GM18519 (cell line): ENCODE measurements around the gene DLG1.

ENCODE experiments used
- ATAC-seq: cut with Tn5 transposase; IDR thresholded peaks from one replicate; pipeline ENCODE4 v1.9.1; 2021; ENCODE audit warnings: mild to moderate bottlenecking, moderate library complexity; ENCODE audit not compliant: unreplicated experiment, low FRiP score

The DLG1 gene

GRCh38 chr3:197023241-197023997 lies 275.0 kb downstream of the DLG1 start:
- no peak for ATAC-seq

GRCh38 chr3:197022405-197023231 lies 275.8 kb downstream of the DLG1 start:
- ATAC-seq, result no peak

GRCh38 chr3:197021729-197022404 lies 276.5 kb downstream of the DLG1 start:
- ATAC-seq, result no peak

GRCh38 chr3:197021231-197021630 lies 277.2 kb downstream of the DLG1 start:
- ATAC-seq, result no peak

GRCh38 chr3:197019535-197019934 lies 278.9 kb downstream of the DLG1 start:
- ATAC-seq, result no peak

GRCh38 chr3:197019021-197019420 lies 279.4 kb downstream of the DLG1 start:
- ATAC-seq, result no peak

GRCh38 chr3:197017003-197017402 lies 281.4 kb downstream of the DLG1 start:
- no peak for ATAC-seq

DNA sequence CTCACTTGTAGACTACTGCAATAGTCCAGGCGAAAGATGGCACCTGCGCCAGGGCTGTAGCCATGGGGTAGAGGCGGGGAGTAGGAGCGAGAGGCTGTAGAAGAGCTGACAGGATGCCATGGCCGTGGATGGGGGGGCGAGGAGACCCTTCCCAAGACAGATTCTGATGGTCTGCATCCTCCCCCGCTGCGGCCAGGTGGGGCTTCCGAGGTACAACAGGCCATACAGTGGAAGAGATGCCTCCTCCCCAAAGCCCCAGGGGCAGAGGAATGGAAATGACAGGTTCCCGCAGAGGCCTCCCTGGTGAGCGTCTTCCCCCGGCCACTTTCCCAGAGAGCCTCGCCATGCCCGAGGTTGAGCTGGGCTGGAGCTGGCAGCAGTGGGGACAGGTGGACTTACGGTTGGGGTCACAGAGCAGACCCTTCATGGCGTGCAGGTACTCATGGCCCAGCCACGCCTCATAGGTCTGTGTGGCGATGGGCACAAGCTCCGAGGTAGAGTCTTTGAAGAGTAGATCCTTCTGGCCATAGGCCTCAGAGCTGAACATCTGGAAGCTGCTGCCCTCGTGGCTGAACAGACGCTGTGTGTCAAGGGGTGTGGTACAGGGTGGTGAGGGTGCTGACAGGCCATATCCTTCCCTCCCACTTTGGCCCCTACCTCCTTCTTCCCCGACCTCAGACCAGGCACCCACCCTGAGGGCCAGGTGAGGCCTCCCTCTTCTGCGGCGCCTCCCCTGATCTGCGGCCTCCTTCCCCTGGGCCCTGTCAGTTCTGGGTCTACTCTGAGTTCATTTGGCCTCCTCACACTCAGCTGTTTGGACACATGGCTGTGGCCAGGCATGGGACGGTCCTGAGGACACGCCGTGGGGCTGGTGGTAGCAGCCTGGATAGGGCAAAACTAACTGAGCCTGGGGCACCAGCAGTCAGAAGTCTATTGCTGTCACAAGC lies 282.3 kb downstream of the DLG1 start:
- ATAC-seq, result no peak

- no peak for ATAC-seq
Measured at GRCh38 chr3:197014942-197015575, 283.4 kb downstream of the DLG1 start.

DNA sequence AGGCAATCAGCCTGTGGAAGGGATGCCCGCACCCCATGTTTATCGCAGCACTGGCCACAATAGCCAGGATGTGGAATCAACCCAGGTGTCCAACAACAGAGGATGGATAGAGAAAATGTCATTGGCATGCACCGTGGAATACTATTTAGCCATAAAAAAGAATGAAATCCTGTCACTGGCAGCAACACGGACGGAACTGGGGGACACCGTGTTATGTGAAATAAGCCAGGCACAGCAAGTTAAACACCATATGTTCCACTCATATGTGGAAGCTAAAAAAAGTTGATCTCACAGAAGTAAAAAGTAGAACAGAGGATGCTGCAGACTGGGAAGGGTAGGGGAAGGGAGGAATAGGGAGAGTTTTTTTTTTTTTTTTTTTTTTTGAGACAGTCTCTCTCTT lies 284.4 kb downstream of the DLG1 start:
- ATAC-seq, result no peak

GRCh38 chr3:197012540-197012883 lies 285.9 kb downstream of the DLG1 start:
- ATAC-seq, result no peak

- no peak for ATAC-seq
Measured at GRCh38 chr3:197011780-197012539, 286.5 kb downstream of the DLG1 start.

DNA sequence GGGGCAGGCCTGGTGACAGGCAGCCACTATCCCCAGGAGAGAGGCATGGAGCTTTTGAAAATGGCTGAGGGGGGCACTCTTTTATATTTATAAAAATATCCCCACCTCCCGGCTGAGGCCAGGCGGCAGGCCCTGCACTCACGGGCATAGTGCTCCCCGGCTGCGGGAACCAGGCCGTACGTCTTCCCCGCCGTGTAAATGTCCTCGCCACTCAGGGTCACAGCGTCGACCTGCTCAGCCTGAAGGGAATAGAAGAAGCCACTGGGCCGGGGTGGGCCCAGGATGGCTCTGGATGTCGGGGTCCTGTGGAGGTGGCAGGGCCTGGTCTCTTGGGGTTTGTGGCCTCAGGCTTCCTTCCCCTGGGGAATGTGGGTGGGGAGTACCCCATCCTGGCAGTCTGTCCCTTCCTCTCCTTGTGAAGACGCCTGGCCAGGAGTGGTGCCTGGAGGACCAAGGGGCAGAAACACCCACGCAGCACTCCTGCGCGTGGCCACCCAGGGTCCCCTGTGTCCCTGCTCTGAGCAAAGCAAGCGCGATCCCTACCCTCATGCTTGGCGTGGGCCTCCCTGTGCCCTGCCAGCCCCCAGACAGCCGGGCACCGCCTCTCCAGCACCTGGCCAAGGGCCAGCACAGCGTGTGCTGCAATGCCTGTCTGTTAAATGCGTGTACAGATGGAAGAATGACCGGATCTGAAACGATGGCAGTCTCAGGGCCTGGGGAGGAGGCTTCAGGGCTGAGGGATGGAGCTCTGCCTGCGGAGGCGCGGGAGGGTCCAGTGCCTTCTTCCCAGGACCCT lies 287.7 kb downstream of the DLG1 start:
- ATAC-seq, result no peak

DNA sequence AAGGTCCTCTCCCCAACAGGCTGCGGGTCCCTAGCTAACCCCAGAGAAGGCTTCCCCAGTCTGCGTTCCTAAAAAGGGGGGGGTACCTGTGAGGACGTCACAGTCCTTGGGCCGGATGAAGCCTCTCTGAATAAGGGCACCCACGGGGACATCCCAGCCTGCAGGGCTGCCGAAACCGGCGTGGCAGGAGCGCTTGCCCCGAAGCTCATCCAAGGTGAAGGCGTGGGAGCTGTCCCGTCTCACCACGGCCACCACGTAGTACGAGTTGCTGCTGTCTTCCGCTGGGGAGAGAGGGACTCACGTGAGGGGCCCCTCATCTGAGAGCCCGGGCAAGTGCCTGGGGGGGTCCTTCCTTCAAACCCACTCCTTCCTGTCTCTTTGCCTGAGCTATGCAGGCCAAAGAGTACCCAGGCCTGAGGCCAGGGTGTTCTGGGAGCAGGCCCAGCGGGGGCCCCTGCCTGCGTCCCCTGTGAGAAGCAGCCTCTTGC lies 288.8 kb downstream of the DLG1 start:
- ATAC-seq, result no peak

DNA sequence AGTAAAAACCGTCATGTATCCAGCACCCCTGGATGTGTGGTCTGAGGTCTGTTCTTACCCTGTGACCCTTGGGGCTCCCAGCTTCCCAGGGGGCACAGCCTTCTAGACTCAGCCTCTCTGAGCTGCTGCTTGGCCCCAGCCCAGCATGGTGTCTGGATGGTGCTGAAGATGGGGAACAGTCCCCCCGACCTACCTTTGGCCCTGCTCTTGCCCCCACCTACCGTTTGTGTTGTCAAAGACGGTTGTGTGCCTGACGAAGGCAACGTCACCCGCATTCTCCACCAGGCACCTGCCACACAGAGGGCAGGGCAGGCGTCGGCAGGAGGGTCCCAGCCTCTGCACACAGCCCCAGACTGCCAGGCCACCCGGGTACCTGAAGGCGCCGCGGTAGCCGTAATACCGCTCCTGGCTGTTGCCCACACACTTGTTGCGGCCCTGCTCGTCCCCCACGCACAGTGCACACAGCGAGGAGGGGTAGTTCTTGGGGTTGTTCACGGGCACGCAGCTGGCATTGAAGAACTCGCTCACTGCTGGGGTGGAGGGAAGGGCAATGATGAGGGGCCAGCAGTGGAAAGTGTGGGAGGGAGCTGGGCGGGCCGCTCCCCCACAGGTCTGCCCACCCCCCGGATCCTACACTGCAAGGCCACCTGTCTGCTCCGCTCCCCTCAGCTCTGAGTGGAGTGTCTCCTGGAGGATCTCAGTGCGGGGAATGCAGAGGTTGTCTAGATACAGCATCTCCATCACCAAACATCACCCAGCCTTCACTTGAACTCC lies 289.8 kb downstream of the DLG1 start:
- no peak for ATAC-seq

DNA sequence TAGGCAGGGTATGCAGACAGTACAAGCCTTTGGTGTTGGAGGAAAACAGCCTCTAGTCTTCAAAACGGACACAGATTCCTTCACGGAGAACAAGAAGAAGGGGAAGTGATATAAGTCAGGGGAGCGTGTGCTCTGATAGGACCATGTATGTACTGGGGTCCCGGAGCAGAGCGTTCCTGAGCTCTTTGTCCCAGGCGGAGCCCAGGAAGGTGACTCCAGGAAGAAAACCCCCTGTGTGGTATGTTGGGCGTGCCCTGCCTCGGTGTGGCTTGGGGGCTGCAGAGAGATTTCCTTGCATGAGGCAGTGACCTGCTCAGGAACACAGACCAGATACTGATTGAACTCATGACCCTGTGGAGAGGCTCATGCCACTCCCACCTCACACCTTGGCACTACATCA lies 290.5 kb downstream of the DLG1 start:
- no peak for ATAC-seq

- ATAC-seq, result no peak
Measured at GRCh38 chr3:197007296-197007940, 291.0 kb downstream of the DLG1 start.
